ENCODE results near the gene EPS8L3. TPM values are rescaled to one million over a fixed set of nuclear protein-coding genes. Genes with fewer than 3 reads are reported as not detected.

EPS8L3 gene
- polyA plus RNA-seq, 1 of the 3 experiments (the other 2 are of a cell fraction), result not detected

GRCh38 chr1:109792056-109792831, 28.5 kb upstream of the EPS8L3 start:
- H3F3A ChIP-seq (replicated peaks; ENCODE audit: insufficient read depth), result peaks cover 11% of the 10 kb centered on the region
- H3K79me2 ChIP-seq (ENCODE audit: insufficient read depth), result no peaks in the 10 kb centered on the region
- peak overlapping the region; percentile 38; the same call in 1 of the 2 replicates for H3K9ac ChIP-seq
- H3K9me2 ChIP-seq, result no peaks in the 10 kb centered on the region
- H3K36me3 ChIP-seq (replicated peaks in 1 of 2; ENCODE audit: control insufficient read depth in 1 of 2, insufficient read depth in 2 of 2, low read length in 1 of 2), result no peaks in the 10 kb centered on the region
- DNase-seq, result peak; percentile 77
- ChIA-PET CTCF (interaction anchor here (0.7 to 27.7 kb wide), 11 partner anchors 13 to 324 kb away, joined by 3 to 822 read pairs (median 3); partner anchors contain the start of gene AHCYL1), POLR2A (no interaction called here)
- peak overlapping the region; percentile 79; the same call in 1 of the 2 replicates for H2AFZ ChIP-seq (ENCODE audit: low read depth)
- H3K9me3 ChIP-seq, result no peaks in the 10 kb centered on the region
- H3K4me1 ChIP-seq (ENCODE audit: control insufficient read depth in 1 of 2, insufficient read depth in 2 of 2, low read depth in 1 of 2, low read length in 1 of 2), result peaks cover 48 to 51% of the 10 kb centered on the region in 2 experiments
- TF ChIP-seq FOSL2 (IDR thresholded peaks at IDR 0.05; ENCODE audit: borderline replicate concordance, low read depth) (peak; percentile 74), TAF1 (IDR thresholded peaks at IDR 0.05; ENCODE audit: borderline replicate concordance, low read depth, low read length) (no peak), CTCF (IDR thresholded peaks at IDR 0.05) (peak; percentile 67), YY1 (IDR thresholded peaks at IDR 0.05; ENCODE audit: low read depth) (no peak), CHD2 (IDR thresholded peaks at IDR 0.05; ENCODE audit: low read length, partially characterized antibody) (peak; percentile 52), IRF3 (IDR thresholded peaks at IDR 0.05; ENCODE audit: low read depth, low read length) (no peak), RAD21 (IDR thresholded peaks at IDR 0.05; ENCODE audit: low read length) (peak; percentile 71), RXRA (IDR thresholded peaks at IDR 0.05; ENCODE audit: borderline replicate concordance, low read depth) (peak; percentile 18; the same call in 1 of the 2 replicates), MXI1 (IDR thresholded peaks at IDR 0.05; ENCODE audit: low read depth, low read length) (no peak), MAX (IDR thresholded peaks at IDR 0.05; ENCODE audit: low read depth) (peak; percentile 38; the same call in 1 of the 2 replicates), GABPA (IDR thresholded peaks at IDR 0.05; ENCODE audit: low read depth) (no peak), PBX3 (IDR thresholded peaks at IDR 0.05) (peak; percentile 48; the same call in 1 of the 2 replicates), ELF1 (IDR thresholded peaks at IDR 0.05) (peak; percentile 40; the same call in 1 of the 2 replicates), MEF2A (IDR thresholded peaks at IDR 0.05; ENCODE audit: borderline replicate concordance, low read depth) (no peak), TEAD4 (IDR thresholded peaks at IDR 0.05; ENCODE audit: borderline replicate concordance, insufficient read depth) (peak; percentile 63; the same call in 1 of the 2 replicates), SMC3 (IDR thresholded peaks at IDR 0.05; ENCODE audit: low read depth, low read length) (peak; percentile 62), JUND (IDR thresholded peaks at IDR 0.05) (peak; percentile 38; the same call in 1 of the 2 replicates), EP300 (IDR thresholded peaks at IDR 0.05; ENCODE audit: borderline replicate concordance in 1 of 2, low read depth in 1 of 2, low read length in 1 of 2) (peak in 1 of 2 experiments; percentile 66; a peak in 1 of 4 replicates), REST (IDR thresholded peaks at IDR 0.05; ENCODE audit: low read depth, low read length) (0 out of 2 replicates have a peak, but pooled peaks have one; percentile 42), NFIC (IDR thresholded peaks at IDR 0.05; ENCODE audit: borderline replicate concordance) (peak; percentile 94), TCF12 (IDR thresholded peaks at IDR 0.05) (peak; percentile 66)
- 50% methylated on average over 15 of the region's 18 CpGs for WGBS (ENCODE audit: low lambda C conversion rate)
- H3K27me3 ChIP-seq (ENCODE audit: insufficient read depth), result no peaks in the 10 kb centered on the region
- H3K27ac ChIP-seq (ENCODE audit: low read depth in 2 of 2, low read length in 1 of 2), result peak overlapping the region in 1 of 2 experiments; percentile 54; a peak in 1 of 4 replicates
- peak overlapping the region; percentile 50; the same call in 1 of the 2 replicates for H3K4me2 ChIP-seq
- no peaks in the 10 kb centered on the region for H4K20me1 ChIP-seq (ENCODE audit: insufficient read depth)
- H3K4me3 ChIP-seq (ENCODE audit: low read depth in 2 of 2, low read length in 1 of 2), result no peak overlapping the region
